GOT3 (cell line): ENCODE data around the gene PITRM1.
"Not testable (repeated sequence)": the region's sequence is repeated elsewhere in the genome, so short reads cannot be mapped to it uniquely, and the experiment has no call there.

ENCODE experiments used
- DNase-seq: peaks from one replicate; lab custom pipeline; 2025; ENCODE audit warnings: mixed read lengths; lab: John Stamatoyannopoulos, UW

The PITRM1 gene

GRCh38 chr10:3122034-3122433 lies 50.5 kb downstream of the PITRM1 start:
- DNase-seq: no peak

- no peak for DNase-seq
These were observed 52.7 kb downstream of the PITRM1 start for GRCh38 chr10:3119796-3120459.

- DNase-seq: no peak
These were observed 53.9 kb downstream of the PITRM1 start for GRCh38 chr10:3118641-3119091.

GRCh38 chr10:3117486-3117885 lies 55.1 kb downstream of the PITRM1 start:
- DNase-seq: no peak

- DNase-seq: no peak
These were observed 56.0 kb downstream of the PITRM1 start for GRCh38 chr10:3116508-3117100.

GRCh38 chr10:3115685-3116084 lies 56.9 kb downstream of the PITRM1 start:
- no peak for DNase-seq

GRCh38 chr10:3113343-3113720 lies 59.2 kb downstream of the PITRM1 start:
- no peak for DNase-seq

GRCh38 chr10:3111621-3112163 lies 60.9 kb downstream of the PITRM1 start:
- no peak for DNase-seq

GRCh38 chr10:3110782-3111620 lies 61.6 kb downstream of the PITRM1 start:
- DNase-seq: no peak

- DNase-seq: no peak
These were observed 62.9 kb downstream of the PITRM1 start for GRCh38 chr10:3109633-3110032.

- DNase-seq: no peak
These were observed 63.4 kb downstream of the PITRM1 start for GRCh38 chr10:3109196-3109595.

GRCh38 chr10:3108575-3109105 lies 63.9 kb downstream of the PITRM1 start:
- DNase-seq: no peak

- no peak for DNase-seq
These were observed 64.5 kb downstream of the PITRM1 start for GRCh38 chr10:3108033-3108432.

- DNase-seq: peak; percentile 53
These were observed 65.1 kb downstream of the PITRM1 start for GRCh38 chr10:3107426-3107961.

- DNase-seq: no peak
These were observed 65.6 kb downstream of the PITRM1 start for GRCh38 chr10:3106928-3107425.

GRCh38 chr10:3106328-3106727 lies 66.3 kb downstream of the PITRM1 start:
- DNase-seq: not testable (repeated sequence)

- no peak for DNase-seq
These were observed 66.7 kb downstream of the PITRM1 start for GRCh38 chr10:3105905-3106304.

GRCh38 chr10:3105166-3105565 lies 67.4 kb downstream of the PITRM1 start:
- no peak for DNase-seq

GRCh38 chr10:3104251-3104918 lies 68.2 kb downstream of the PITRM1 start:
- no peak for DNase-seq

- DNase-seq: no peak
These were observed 68.9 kb downstream of the PITRM1 start for GRCh38 chr10:3103646-3104045.

GRCh38 chr10:3102720-3103427 lies 69.7 kb downstream of the PITRM1 start:
- DNase-seq: no peak
